Caco-2 (cell line): ENCODE results near the gene DIPK2A. TPM values are rescaled to one million over a fixed set of nuclear protein-coding genes. Genes with fewer than 3 reads are reported as not detected.

Experiments used
- BruUV-seq: library from RNA; stranded (reverse); fragments of 400-500 nt; replicated peaks from 2 replicates; lab custom pipeline; 2021; lab: Mats Ljungman, UMichigan
- CTCF ChIA-PET: fragments of 300-600 bp; sonication (Branson Sonifier 250); formaldehyde crosslinking; loops from one replicate; lab custom pipeline; 2022; ENCODE audit warnings: antibody characterized with exemption; lab: Charles Lee
- POLR2A ChIA-PET: fragments of 300-600 bp; sonication (Branson Sonifier 250); formaldehyde crosslinking; loops from one replicate; lab custom pipeline; 2022; ENCODE audit warnings: antibody characterized with exemption; lab: Charles Lee
- DNase-seq, 2 experiments: peaks; one replicate each; pipeline versions ENCODE4 v3.0.0 to v3.0.0-alpha.2; 2020 to 2022
- H3K27me3 ChIP-seq: replicated peaks from 2 replicates; pipeline ENCODE4 v1.6.0; 2011; ENCODE audit warnings: low read length; ENCODE audit not compliant: control insufficient read depth, insufficient read depth
- H3K36me3 ChIP-seq: 2 replicates; pipeline ENCODE4 v1.5.1; 2011; ENCODE audit warnings: low read length; ENCODE audit not compliant: control insufficient read depth, insufficient read depth
- H3K4me1 ChIP-seq: fragments of 250-450 bp; sonication (Bioruptor Pico); 2 replicates; pipeline ENCODE4 v1.5.1; 2020; ENCODE audit warnings: mild to moderate bottlenecking
- H3K4me3 ChIP-seq: 2 replicates; pipeline ENCODE4 v1.5.1; 2011; ENCODE audit warnings: low read depth, mild to moderate bottlenecking, control low read depth, low read length
- H3K9me3 ChIP-seq: fragments of 250-450 bp; sonication (Bioruptor Pico); 2 replicates; pipeline ENCODE4 v1.5.1; 2020; ENCODE audit warnings: mild to moderate bottlenecking, moderate library complexity
- H3K27ac Mint-ChIP-seq: one replicate; pipeline ENCODE4 v1.8.0; 2022; ENCODE audit warnings: mixed read lengths; ENCODE audit not compliant: unreplicated experiment
- H3K27me3 Mint-ChIP-seq: one replicate; pipeline ENCODE4 v1.8.0; 2022; ENCODE audit warnings: mixed read lengths; ENCODE audit not compliant: insufficient read depth, unreplicated experiment
- H3K36me3 Mint-ChIP-seq: one replicate; pipeline ENCODE4 v1.8.0; 2022; ENCODE audit warnings: mild to moderate bottlenecking, mixed read lengths; ENCODE audit not compliant: insufficient read depth, unreplicated experiment
- H3K4me1 Mint-ChIP-seq: one replicate; pipeline ENCODE4 v1.8.0; 2022; ENCODE audit warnings: low read depth, mixed read lengths; ENCODE audit not compliant: unreplicated experiment
- H3K4me3 Mint-ChIP-seq: one replicate; pipeline ENCODE4 v1.8.0; 2022; ENCODE audit warnings: mild to moderate bottlenecking, moderate library complexity, mixed read lengths; ENCODE audit not compliant: unreplicated experiment
- H3K9me3 Mint-ChIP-seq: one replicate; pipeline ENCODE4 v1.8.0; 2022; ENCODE audit warnings: mixed read lengths; ENCODE audit not compliant: unreplicated experiment
- intact Hi-C: fragments of 100-400 bp; cut with micrococcal nuclease; formaldehyde crosslinking; loops from one replicate; pipeline ENCODE4 v1.10.0; 2022; ENCODE audit not compliant: unreplicated experiment
- total RNA-seq: library from RNA; stranded (reverse); gene quantifications from 2 replicates; pipeline ENCODE4 v1.2.3, GENCODE V29; 2022
- TF ChIP-seq, protein P1 (sequence below), 2 experiments: fragments of 200-600 bp in 1 of 2; IDR thresholded peaks; 1 replicate in 1 of 2; 2 replicates in 1 of 2; pipeline versions ENCODE4 v1.5.1 to v1.8.0; 2011 to 2022; ENCODE audit warnings: antibody characterized with exemption in 1 of 2, control low read depth in 1 of 2, inconsistent platforms in 1 of 2, low read depth in 1 of 2, low read length in 1 of 2, mild to moderate bottlenecking in 1 of 2, moderate library complexity in 1 of 2; ENCODE audit not compliant: insufficient read depth in 1 of 2, severe bottlenecking in 1 of 2, unreplicated experiment in 1 of 2

DIPK2A gene
- total RNA-seq, 1 experiment from 2014 or later = 29.0 TPM

DNA sequence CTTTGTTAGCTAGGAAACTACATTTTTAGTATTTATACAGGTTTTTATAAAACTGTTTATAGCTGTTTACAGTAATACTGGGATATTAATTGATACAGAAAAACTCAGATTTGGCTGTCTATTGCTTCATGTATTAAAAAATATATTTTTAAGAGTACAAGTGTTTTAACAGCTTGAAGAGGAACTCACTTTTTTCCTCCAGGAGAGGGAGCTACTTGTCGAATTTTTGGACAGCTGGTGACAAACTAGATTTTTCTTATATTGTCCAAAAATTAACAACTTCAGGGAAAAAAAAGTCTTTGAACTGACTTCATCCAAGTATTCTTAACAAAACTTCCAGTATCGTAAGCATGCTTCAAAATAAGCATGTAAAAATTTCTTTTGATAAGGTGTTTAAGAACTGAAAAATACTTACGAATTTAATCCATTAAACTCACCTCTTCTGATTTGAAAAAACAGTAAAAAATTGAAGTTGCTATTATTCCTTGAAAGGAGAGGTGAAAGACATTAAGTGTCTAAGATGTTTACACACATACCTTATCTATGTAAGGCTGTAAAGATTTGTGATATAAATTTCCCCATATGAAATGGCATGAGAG is 4.0 kb downstream of the DIPK2A start:
- H3K4me1 ChIP-seq = peaks cover 28% of the 10 kb centered on the region
- ChIA-PET CTCF (interaction anchor here (0.8 kb wide), 1 partner anchor 661 kb away, joined by 3 read pairs; no protein-coding TSS in a partner anchor), POLR2A (no interaction called here)
- DNase-seq = peak in 1 of 2 experiments; percentile 24
- Mint-ChIP-seq H3K9me3 (no peaks in the 10 kb centered on the region), H3K27me3 (no peaks in the 10 kb centered on the region), H3K4me3 (no peak overlapping the region), H3K27ac (no peak overlapping the region), H3K36me3 (peaks cover 11% of the 10 kb centered on the region), H3K4me1 (peaks cover 7% of the 10 kb centered on the region)
- TF ChIP-seq, protein P1, sequence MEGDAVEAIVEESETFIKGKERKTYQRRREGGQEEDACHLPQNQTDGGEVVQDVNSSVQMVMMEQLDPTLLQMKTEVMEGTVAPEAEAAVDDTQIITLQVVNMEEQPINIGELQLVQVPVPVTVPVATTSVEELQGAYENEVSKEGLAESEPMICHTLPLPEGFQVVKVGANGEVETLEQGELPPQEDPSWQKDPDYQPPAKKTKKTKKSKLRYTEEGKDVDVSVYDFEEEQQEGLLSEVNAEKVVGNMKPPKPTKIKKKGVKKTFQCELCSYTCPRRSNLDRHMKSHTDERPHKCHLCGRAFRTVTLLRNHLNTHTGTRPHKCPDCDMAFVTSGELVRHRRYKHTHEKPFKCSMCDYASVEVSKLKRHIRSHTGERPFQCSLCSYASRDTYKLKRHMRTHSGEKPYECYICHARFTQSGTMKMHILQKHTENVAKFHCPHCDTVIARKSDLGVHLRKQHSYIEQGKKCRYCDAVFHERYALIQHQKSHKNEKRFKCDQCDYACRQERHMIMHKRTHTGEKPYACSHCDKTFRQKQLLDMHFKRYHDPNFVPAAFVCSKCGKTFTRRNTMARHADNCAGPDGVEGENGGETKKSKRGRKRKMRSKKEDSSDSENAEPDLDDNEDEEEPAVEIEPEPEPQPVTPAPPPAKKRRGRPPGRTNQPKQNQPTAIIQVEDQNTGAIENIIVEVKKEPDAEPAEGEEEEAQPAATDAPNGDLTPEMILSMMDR (IDR thresholded peaks at IDR 0.05; ENCODE audit: insufficient read depth in 1 of 2, low read depth in 1 of 2, low read length in 1 of 2, severe bottlenecking in 1 of 2, unreplicated experiment in 1 of 2) = peak; percentile 27 to 44
- BruUV-seq = no TSS peak
- no peaks in the 10 kb centered on the region for H3K36me3 ChIP-seq
- intact Hi-C loops = loop anchor here (10.0 kb wide), 3 partner anchors 439 to 879 kb away; no protein-coding TSS in a partner anchor
- H3K27me3 ChIP-seq = no peaks in the 10 kb centered on the region
- H3K9me3 ChIP-seq = no peaks in the 10 kb centered on the region
- H3K4me3 ChIP-seq = no peak overlapping the region

DNA sequence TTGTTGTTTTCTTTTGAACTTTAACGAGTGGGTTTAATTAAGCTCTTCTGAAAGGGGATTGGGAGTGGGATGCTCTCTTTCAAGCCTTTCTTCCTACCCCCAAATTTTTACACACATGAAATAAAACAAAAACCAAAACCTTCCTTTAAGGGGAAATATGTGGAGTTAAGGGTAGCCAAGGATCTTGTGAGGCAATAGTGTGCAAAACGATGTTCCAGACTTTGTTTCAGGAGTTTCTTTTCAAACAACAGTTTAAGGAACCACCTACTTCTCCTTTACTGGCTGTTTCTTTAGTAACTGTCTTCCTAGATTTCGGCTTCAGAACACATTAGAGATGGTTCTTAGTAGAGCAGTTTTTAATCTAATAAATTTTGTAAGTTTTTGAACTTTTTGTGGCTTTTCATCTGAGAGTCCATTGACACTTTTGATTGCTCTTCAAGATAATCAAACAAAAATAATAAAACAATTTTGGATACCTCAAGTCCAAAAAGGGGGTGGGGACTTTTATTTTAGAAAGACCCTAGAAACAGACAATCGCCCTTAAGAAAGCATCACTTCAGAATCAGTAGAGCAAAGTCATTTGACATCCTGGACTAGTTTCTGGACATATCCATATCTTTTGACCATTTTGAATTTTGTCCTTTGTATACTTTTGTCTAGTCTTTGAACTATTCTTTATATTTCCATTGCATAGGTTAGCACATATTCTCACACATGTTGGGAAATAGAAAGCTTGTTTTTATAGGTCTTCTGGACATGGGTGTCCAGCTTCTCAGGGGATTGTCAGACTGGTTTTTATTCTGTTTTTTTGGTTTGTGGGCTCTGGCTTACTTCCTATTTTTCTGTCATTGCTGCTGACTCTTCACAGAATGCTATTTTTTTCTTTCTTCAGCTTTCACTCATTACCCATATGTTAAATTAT is 6.0 kb downstream of the DIPK2A start:
- POLR2A ChIA-PET = no interaction called here
- H3K36me3 Mint-ChIP-seq = peaks cover 6% of the 10 kb centered on the region
- Histone ChIP-seq H3K4me1 (peaks cover 28% of the 10 kb centered on the region), H3K4me3 (no peak overlapping the region), H3K9me3 (no peaks in the 10 kb centered on the region), H3K36me3 (no peaks in the 10 kb centered on the region), H3K27me3 (no peaks in the 10 kb centered on the region)
- no peaks in the 10 kb centered on the region for H3K27me3 Mint-ChIP-seq
- peaks cover 7% of the 10 kb centered on the region for H3K4me1 Mint-ChIP-seq
- intact Hi-C loops = loop anchor here (10.0 kb wide), 3 partner anchors 437 to 877 kb away; no protein-coding TSS in a partner anchor
- no peak for DNase-seq
- H3K9me3 Mint-ChIP-seq = no peaks in the 10 kb centered on the region
- no peak overlapping the region for H3K4me3 Mint-ChIP-seq
- TF ChIP-seq, protein P1 (IDR thresholded peaks at IDR 0.05; ENCODE audit: insufficient read depth in 1 of 2, low read depth in 1 of 2, low read length in 1 of 2, severe bottlenecking in 1 of 2, unreplicated experiment in 1 of 2) = no peak
- CTCF ChIA-PET = no interaction called here
- BruUV-seq = no TSS peak
- no peak overlapping the region for H3K27ac Mint-ChIP-seq

GRCh38 chr3:143978263-143978631 is 6.6 kb downstream of the DIPK2A start:
- H3K36me3 ChIP-seq = no peaks in the 10 kb centered on the region
- DNase-seq = no peak
- peaks cover 28% of the 10 kb centered on the region for H3K4me1 ChIP-seq
- Mint-ChIP-seq H3K4me1 (peaks cover 8% of the 10 kb centered on the region), H3K9me3 (no peaks in the 10 kb centered on the region), H3K36me3 (peaks cover 12% of the 10 kb centered on the region), H3K27ac (no peak overlapping the region), H3K4me3 (no peak overlapping the region), H3K27me3 (no peaks in the 10 kb centered on the region)
- no TSS peak for BruUV-seq
- POLR2A ChIA-PET = no interaction called here
- no peaks in the 10 kb centered on the region for H3K27me3 ChIP-seq
- CTCF ChIA-PET = no interaction called here
- H3K9me3 ChIP-seq = no peaks in the 10 kb centered on the region
- TF ChIP-seq, protein P1 (IDR thresholded peaks at IDR 0.05; ENCODE audit: insufficient read depth in 1 of 2, low read depth in 1 of 2, low read length in 1 of 2, severe bottlenecking in 1 of 2, unreplicated experiment in 1 of 2) = no peak
- intact Hi-C loops = loop anchor here (10.0 kb wide), 3 partner anchors 437 to 877 kb away; no protein-coding TSS in a partner anchor
- H3K4me3 ChIP-seq = no peak overlapping the region
